ENCODE results near the gene CNKSR2. TPM values are rescaled to one million over a fixed set of nuclear protein-coding genes. Genes with fewer than 3 reads are reported as not detected.

CNKSR2 gene
- 1 to 10 TPM; 4.4 to 7.6 TPM for total RNA-seq

DNA sequence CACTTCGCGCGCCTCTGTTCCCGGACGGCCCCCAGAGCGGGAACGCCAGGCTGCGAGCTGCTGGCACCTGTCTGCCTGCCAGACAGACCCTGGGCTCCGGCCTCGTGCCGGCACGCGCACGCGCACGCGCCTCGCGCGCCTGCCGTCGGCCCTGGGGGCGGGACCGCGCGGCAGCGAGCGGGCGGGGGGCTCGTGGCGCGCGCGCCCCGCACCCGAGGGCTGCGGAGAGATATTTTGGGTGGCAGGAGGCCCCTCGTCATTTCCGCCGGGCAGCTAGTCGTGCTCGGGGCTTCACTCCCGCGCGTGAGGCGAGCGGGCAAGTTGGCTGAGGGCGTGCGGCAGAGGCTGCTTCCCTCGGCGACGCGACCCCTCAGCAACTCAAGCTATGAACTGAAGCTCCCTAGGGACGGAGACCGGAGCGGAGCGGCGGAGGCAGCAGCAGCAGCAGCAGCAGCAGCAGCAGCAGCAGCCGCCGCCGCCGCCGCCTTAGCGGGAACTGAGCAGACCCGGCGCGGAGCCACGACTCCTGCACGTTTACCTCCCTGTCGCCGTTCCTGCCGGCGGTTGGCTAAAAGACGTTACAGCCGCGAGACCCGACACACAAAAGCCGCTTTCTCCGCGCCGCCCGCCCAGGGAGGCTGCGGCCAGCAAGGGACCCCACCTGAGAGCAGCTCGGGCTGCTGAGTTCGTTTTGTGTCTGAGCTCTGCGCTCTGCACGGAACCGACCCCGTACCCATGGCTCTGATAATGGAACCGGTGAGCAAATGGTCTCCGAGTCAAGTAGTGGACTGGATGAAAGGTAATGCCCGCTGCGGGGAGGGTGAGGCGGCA is at the start of gene CNKSR2:
CNKSR2 (plus strand) TSS at position 256 of the 831 bp plus-strand sequence; CDS start at position 736, 480 bp downstream.
- Mint-ChIP-seq H3K9me3 (no peaks in the 10 kb centered on the region), H3K4me3 (peak within 1 kb of the TSS; percentile 93 to 94), H3K27ac (no peak within 1 kb of the TSS), H3K27me3 (ENCODE audit: low read depth) (no peaks in the 10 kb centered on the region), H3K36me3 (ENCODE audit: insufficient read depth in 2 of 2) (no peaks in the 10 kb centered on the region), H3K4me1 (ENCODE audit: low read depth) (peaks cover under 1% of the 10 kb centered on the region)
- peak; percentile 69 to 70 for DNase-seq
- peak; percentile 77 to 78 for ATAC-seq (replicated peaks in 1 of 2)

DNA sequence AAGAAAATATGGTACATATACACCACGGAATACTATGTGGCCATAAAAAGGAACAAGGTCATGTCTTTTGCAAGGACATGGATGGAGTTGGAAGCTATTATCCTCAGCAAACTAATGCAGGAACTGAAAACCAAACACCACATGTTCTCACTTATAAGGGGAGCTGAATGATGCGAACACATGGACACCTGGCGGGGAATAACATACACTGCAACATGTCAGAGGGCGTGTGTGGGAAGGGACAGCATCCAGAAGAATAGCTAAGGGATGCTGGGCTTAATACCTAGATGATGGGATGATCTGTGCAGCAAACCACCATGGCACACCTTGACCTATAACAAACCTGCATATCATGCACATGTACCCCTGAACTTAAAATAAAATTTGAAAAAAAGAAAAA is 19.5 kb upstream of the CNKSR2 start:
- no peak for ATAC-seq (replicated peaks in 1 of 2)
- DNase-seq, result no peak
- H3K27ac Mint-ChIP-seq, result no peak overlapping the region
- peaks cover 10 to 17% of the 10 kb centered on the region in 2 donors for H3K9me3 Mint-ChIP-seq
- H3K36me3 Mint-ChIP-seq (ENCODE audit: insufficient read depth in 2 of 2), result peaks cover 5 to 8% of the 10 kb centered on the region in 2 donors
- no peak overlapping the region for H3K4me3 Mint-ChIP-seq
- H3K27me3 Mint-ChIP-seq (ENCODE audit: low read depth), result no peaks in the 10 kb centered on the region
- H3K4me1 Mint-ChIP-seq (ENCODE audit: low read depth), result no peaks in the 10 kb centered on the region

- H3K27ac Mint-ChIP-seq, result no peak overlapping the region
- no peak for DNase-seq
- H3K9me3 Mint-ChIP-seq, result peaks cover 7 to 9% of the 10 kb centered on the region in 2 donors
- no peak overlapping the region for H3K4me3 Mint-ChIP-seq
- H3K4me1 Mint-ChIP-seq (ENCODE audit: low read depth), result no peaks in the 10 kb centered on the region
- no peak for ATAC-seq (replicated peaks in 1 of 2)
- no peaks in the 10 kb centered on the region for H3K27me3 Mint-ChIP-seq (ENCODE audit: low read depth)
- H3K36me3 Mint-ChIP-seq (ENCODE audit: insufficient read depth in 2 of 2), result peaks cover 2 to 3% of the 10 kb centered on the region in 2 donors
Measured at GRCh38 chrX:21355831-21356230, 18.4 kb upstream of the CNKSR2 start.

GRCh38 chrX:21369613-21370012 is 4.6 kb upstream of the CNKSR2 start:
- H3K27ac Mint-ChIP-seq, result no peak overlapping the region
- no peak overlapping the region for H3K4me3 Mint-ChIP-seq
- DNase-seq, result no peak
- no peaks in the 10 kb centered on the region for H3K36me3 Mint-ChIP-seq (ENCODE audit: insufficient read depth in 2 of 2)
- H3K9me3 Mint-ChIP-seq, result no peaks in the 10 kb centered on the region
- no peaks in the 10 kb centered on the region for H3K4me1 Mint-ChIP-seq (ENCODE audit: low read depth)
- H3K27me3 Mint-ChIP-seq (ENCODE audit: low read depth), result no peaks in the 10 kb centered on the region
- ATAC-seq (replicated peaks in 1 of 2), result no peak

- DNase-seq (no peak), ATAC-seq (replicated peaks in 1 of 2) (no peak)
- Mint-ChIP-seq H3K9me3 (no peaks in the 10 kb centered on the region), H3K27me3 (ENCODE audit: low read depth) (no peaks in the 10 kb centered on the region), H3K4me3 (peak overlapping the region; percentile 51 to 54), H3K4me1 (ENCODE audit: low read depth) (no peaks in the 10 kb centered on the region), H3K36me3 (ENCODE audit: insufficient read depth in 2 of 2) (no peaks in the 10 kb centered on the region), H3K27ac (no peak overlapping the region)
Measured at GRCh38 chrX:21373001-21373400, 1.2 kb upstream of the CNKSR2 start.

DNA sequence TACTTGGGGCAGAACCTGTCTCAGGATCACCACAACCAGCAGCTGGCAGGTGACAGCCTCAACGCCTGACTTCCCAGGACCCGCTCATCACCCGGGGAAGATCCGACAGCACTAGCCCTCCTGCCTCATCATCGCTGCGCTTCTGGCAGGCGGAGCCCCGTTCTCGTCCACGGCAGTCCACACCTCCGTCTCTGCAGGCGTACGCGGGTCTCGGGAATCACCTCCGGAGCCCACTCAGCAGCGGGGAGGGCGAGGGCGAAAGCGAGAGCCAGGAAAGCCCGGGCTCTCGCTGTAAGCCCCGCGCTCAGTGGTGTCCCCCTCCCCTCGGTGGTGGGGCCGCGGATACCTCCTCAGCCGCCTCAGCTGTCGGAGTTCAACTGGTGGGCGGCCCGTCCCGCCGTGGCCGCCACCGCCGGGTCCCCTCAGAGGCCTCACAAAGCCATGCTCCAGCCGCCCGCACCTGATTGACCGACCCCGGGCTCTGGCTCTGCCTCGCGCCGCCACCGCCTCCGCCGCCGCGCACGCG is 518 bp upstream of the CNKSR2 start:
- Mint-ChIP-seq H3K27ac (no peak overlapping the region), H3K36me3 (ENCODE audit: insufficient read depth in 2 of 2) (no peaks in the 10 kb centered on the region), H3K4me3 (peak overlapping the region; percentile 70 to 93), H3K27me3 (ENCODE audit: low read depth) (no peaks in the 10 kb centered on the region), H3K9me3 (no peaks in the 10 kb centered on the region), H3K4me1 (ENCODE audit: low read depth) (no peaks in the 10 kb centered on the region)
- DNase-seq, result peak; percentile 12 to 31
- ATAC-seq (replicated peaks in 1 of 2), result peak; percentile 38

DNA sequence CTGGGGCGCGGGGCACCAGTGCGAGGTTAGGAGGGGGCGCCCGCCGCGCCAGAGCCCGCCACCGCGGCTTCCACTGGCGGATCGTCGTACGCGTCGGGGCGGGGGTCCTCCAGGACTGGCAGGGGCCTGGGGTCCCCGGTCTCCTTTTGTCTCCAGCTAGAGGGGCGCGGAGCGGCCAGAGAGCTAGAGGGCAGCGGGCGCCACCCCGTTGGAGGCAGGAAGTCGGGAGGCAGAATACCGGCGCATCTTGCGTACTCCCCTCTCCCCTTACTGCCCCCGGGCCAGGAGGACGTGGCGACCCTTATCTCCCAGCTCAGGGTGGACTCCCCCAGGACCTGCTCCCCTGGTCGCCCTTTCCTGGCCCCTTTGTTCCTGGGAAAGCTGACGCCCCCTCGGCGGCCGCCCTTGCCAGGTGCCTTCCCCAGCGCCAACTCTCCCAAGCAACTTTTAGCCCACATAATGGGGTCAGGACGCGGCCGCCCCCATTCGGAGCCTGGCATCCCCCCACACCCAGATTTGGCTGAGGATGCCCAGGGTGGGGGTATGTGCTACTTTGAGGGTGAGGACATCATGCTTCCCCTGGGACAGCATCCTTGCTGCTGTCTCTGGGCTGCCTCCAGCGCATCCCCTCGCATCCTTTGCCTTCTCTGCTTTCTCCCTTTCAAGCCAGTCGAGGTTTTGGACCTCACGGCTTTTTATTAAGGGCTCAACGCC is 933 bp downstream of the CNKSR2 start:
- Mint-ChIP-seq H3K27ac (no peak overlapping the region), H3K36me3 (ENCODE audit: insufficient read depth in 2 of 2) (no peaks in the 10 kb centered on the region), H3K4me3 (peak overlapping the region; percentile 93 to 94), H3K27me3 (ENCODE audit: low read depth) (no peaks in the 10 kb centered on the region), H3K9me3 (no peaks in the 10 kb centered on the region), H3K4me1 (ENCODE audit: low read depth) (peaks cover 7% of the 10 kb centered on the region)
- DNase-seq (peak; percentile 12 to 14), ATAC-seq (replicated peaks in 1 of 2) (peak; percentile 21 to 56)

GRCh38 chrX:21375708-21376009 is 1.4 kb downstream of the CNKSR2 start:
- H3K36me3 Mint-ChIP-seq (ENCODE audit: insufficient read depth in 2 of 2), result no peaks in the 10 kb centered on the region
- H3K27me3 Mint-ChIP-seq (ENCODE audit: low read depth), result no peaks in the 10 kb centered on the region
- peak overlapping the region; percentile 93 to 94 for H3K4me3 Mint-ChIP-seq
- ATAC-seq (replicated peaks in 1 of 2), result no peak
- no peaks in the 10 kb centered on the region for H3K9me3 Mint-ChIP-seq
- no peak overlapping the region for H3K27ac Mint-ChIP-seq
- no peak for DNase-seq
- peaks cover 7% of the 10 kb centered on the region for H3K4me1 Mint-ChIP-seq (ENCODE audit: low read depth)

GRCh38 chrX:21376636-21377035 is 2.4 kb downstream of the CNKSR2 start:
- ATAC-seq (replicated peaks in 1 of 2) (no peak), DNase-seq (no peak)
- no peaks in the 10 kb centered on the region for H3K9me3 Mint-ChIP-seq
- peak overlapping the region; percentile 93 to 94 for H3K4me3 Mint-ChIP-seq
- no peaks in the 10 kb centered on the region for H3K27me3 Mint-ChIP-seq (ENCODE audit: low read depth)
- H3K36me3 Mint-ChIP-seq (ENCODE audit: insufficient read depth in 2 of 2), result no peaks in the 10 kb centered on the region
- peaks cover 7% of the 10 kb centered on the region for H3K4me1 Mint-ChIP-seq (ENCODE audit: low read depth)
- H3K27ac Mint-ChIP-seq, result no peak overlapping the region

DNA sequence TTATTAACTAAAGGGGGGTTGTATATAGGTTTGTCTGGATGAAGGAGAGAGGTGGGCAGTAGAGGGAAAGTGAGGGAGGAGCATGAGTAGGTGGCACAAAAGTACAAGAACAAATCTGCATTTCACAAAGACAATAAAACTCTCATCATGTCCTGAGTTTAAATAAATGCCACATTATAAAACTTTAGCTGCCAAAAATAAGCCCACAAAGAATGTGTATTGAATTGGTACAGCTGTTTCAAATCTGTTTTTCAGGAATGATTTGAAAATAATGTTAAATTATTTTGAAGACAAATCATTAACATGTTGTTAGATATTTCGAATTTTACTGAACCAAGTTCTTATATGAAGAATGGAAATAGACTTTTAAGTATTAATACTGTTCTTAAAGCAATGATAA is 5.8 kb downstream of the CNKSR2 start:
- Mint-ChIP-seq H3K27ac (no peak overlapping the region), H3K4me3 (no peak overlapping the region), H3K4me1 (ENCODE audit: low read depth) (peaks cover 7% of the 10 kb centered on the region), H3K9me3 (no peaks in the 10 kb centered on the region), H3K27me3 (ENCODE audit: low read depth) (no peaks in the 10 kb centered on the region), H3K36me3 (ENCODE audit: insufficient read depth in 2 of 2) (no peaks in the 10 kb centered on the region)
- DNase-seq (no peak), ATAC-seq (replicated peaks in 1 of 2) (no peak)

- Mint-ChIP-seq H3K9me3 (no peaks in the 10 kb centered on the region), H3K4me1 (ENCODE audit: low read depth) (peaks cover 7% of the 10 kb centered on the region), H3K27ac (no peak overlapping the region), H3K4me3 (no peak overlapping the region), H3K36me3 (ENCODE audit: insufficient read depth in 2 of 2) (no peaks in the 10 kb centered on the region), H3K27me3 (ENCODE audit: low read depth) (no peaks in the 10 kb centered on the region)
- DNase-seq (no peak), ATAC-seq (replicated peaks in 1 of 2) (no peak)
Measured at GRCh38 chrX:21382715-21383114, 8.5 kb downstream of the CNKSR2 start.

- no peak for ATAC-seq (replicated peaks in 1 of 2)
- no peaks in the 10 kb centered on the region for H3K36me3 Mint-ChIP-seq (ENCODE audit: insufficient read depth in 2 of 2)
- H3K27me3 Mint-ChIP-seq (ENCODE audit: low read depth), result no peaks in the 10 kb centered on the region
Measured at GRCh38 chrX:21383546-21383945, 9.3 kb downstream of the CNKSR2 start.

GRCh38 chrX:21384178-21384577 is 10.0 kb downstream of the CNKSR2 start:
- ATAC-seq (replicated peaks in 1 of 2), result no peak

More at GRCh38 chrX:21383546-21383945, 9.3 kb downstream of the CNKSR2 start:
- no peak for DNase-seq
- no peak overlapping the region for H3K27ac Mint-ChIP-seq
- no peak overlapping the region for H3K4me3 Mint-ChIP-seq
- peaks cover 7% of the 10 kb centered on the region for H3K4me1 Mint-ChIP-seq (ENCODE audit: low read depth)
- no peaks in the 10 kb centered on the region for H3K9me3 Mint-ChIP-seq

More at GRCh38 chrX:21384178-21384577, 10.0 kb downstream of the CNKSR2 start:
- Mint-ChIP-seq H3K36me3 (ENCODE audit: insufficient read depth in 2 of 2) (no peaks in the 10 kb centered on the region), H3K9me3 (no peaks in the 10 kb centered on the region), H3K27me3 (ENCODE audit: low read depth) (no peaks in the 10 kb centered on the region), H3K4me3 (no peak overlapping the region), H3K27ac (no peak overlapping the region), H3K4me1 (ENCODE audit: low read depth) (peaks cover 7% of the 10 kb centered on the region)
- no peak for DNase-seq

All from activated T-cell treated with anti-CD3 and anti-CD28 coated beads, Interleukin-2, amount 50 U/mL, for 72 hours (primary cell).